T-helper 9 cell (primary cell): Measurements from ENCODE around the gene PIAS4.

Source experiments
- DNase-seq: peaks from one replicate; pipeline ENCODE4 v3.0.0-alpha.2; 2020

PIAS4 gene

DNA sequence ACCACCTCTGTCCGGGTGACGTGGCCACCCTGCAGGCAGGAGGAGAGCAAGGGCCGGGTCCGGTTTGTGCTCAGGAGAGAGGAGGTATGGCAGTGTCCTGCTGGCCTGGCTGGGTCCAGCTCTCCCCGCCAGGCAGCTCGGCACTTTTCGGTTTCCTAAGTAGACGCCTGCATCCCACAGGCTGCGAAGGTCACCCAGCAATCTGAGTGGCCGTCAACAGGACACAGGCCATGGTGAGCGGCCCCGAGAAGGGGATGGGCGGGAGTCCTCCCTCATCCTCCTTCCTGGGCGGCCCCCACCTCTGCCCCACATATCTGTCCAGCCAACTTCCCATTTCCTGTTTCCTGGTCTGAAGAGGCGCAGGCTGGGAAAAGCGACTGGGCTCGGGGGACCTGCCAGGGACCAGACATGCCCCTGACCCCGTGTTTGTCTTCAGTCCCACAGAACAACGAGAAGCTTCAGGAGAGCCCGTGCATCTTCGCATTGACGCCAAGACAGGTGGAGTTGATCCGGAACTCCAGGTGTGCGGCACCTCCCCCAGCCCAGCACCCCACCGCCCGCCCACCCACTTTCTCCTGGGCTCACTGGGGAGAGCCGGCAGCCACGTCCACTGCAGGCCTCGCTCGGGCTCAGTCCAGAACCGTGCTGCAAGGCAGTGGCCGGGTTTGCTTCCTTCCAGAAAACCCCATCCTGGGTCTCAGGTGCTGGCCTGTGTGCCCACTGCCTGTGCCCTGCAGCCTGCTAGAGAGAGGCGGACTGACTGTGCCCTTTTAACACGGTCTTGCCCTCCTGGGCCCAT is 16.3 kb downstream of the PIAS4 start:
- DNase-seq, result no peak

DNA sequence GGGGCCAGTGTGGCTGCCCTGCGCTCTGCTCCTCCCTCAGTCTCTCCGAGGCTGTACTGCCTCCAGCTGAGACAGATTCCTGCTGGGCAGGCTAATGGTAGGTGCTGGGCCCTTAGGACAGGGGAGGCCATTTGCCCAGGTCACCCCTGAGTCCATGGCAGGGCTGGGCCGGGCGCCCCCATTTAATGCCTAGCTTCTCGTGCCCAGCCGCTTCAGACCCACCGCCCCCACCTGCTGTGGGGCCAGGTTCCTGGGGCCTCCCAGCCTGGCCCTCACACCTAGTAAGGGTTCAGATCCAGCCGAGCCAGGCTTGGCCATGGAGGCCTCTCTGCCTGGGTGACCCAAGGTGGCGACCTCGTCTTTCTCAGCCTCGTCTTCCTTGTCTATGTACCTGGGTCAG is 17.8 kb downstream of the PIAS4 start:
- no peak for DNase-seq

DNA sequence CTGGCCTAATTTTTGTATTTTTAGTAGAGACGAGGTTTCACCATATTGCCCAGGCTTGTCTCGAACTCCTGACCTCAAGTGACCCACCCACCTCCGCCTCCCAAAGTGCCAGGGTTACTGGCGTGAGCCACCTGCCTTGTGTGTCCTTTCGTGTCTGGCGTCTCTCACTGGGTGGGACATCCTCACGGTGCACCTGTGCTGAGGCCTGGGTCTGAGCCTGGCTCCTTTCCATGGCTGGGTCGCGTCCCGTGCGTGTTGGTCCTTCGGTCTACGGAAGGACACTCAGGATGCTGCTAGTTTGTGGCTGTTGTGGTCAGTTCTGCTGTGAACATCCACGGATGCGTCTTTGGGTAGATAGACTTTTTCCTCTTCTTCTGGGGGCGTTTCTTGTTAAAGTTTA is 19.6 kb downstream of the PIAS4 start:
- DNase-seq, result no peak

GRCh38 chr19:4028334-4029246 is 21.1 kb downstream of the PIAS4 start:
- no peak for DNase-seq

DNA sequence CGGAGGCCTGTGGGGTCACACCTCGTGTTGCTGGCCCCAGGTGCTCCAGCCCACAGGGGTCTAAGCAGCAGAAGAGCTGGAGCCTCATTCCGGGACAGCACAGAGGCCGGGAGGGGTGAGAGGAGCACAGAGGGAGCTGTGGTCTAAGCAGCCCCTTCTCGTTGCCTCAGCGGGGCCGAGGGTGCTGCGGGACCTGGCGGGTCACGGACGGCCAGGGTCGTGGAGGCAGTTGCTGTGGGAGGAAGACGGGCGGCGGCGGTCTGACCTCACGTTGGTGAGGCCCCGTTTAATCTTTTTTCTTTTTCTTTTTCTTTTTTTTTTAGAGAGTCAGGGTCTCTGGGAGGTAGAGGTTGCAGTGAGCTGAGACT is 21.7 kb downstream of the PIAS4 start:
- DNase-seq, result no peak

DNA sequence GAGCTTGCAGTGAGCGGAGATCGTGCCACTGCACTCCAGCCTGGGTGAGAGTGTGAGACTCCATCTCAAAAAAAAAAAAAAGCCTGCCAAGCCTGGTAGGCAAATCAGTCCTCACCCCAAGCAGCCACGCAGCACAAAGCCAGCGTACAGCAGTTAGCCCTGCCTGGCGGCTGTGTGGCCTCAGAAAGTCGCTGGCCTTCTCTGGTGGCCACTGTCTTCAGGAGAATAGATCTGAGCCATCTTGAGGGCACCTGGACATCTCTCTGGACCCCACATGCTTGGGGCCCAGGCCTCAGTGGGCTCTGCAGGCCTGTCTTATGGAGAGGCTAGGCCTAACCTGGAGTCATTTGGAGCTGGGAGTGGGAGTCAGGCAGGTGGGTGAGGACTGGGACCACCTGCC is 23.0 kb downstream of the PIAS4 start:
- no peak for DNase-seq

- DNase-seq, result no peak
Measured at GRCh38 chr19:4030981-4031380, 23.4 kb downstream of the PIAS4 start.

- no peak for DNase-seq
Measured at GRCh38 chr19:4031420-4031819, 23.9 kb downstream of the PIAS4 start.

DNA sequence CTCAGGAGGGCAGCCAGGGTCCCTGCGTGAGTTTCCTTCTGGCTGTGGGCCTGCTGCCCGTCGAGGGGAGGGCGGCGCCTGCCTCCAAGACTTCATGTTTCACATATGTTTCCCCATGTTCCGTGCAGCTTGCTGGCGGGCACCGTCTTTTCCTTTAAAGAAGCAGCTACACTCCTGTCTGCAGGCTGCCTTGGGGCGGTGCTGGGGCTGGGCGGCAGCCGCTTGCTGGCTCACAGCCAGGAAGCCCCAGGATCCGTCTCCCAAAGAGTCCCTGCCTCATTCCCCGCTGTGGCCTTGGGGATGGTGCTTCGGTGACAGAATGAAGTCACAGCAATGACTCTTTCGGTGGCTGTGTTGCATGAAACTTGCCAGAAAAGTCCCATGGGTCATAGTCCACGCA is 24.9 kb downstream of the PIAS4 start:
- no peak for DNase-seq

DNA sequence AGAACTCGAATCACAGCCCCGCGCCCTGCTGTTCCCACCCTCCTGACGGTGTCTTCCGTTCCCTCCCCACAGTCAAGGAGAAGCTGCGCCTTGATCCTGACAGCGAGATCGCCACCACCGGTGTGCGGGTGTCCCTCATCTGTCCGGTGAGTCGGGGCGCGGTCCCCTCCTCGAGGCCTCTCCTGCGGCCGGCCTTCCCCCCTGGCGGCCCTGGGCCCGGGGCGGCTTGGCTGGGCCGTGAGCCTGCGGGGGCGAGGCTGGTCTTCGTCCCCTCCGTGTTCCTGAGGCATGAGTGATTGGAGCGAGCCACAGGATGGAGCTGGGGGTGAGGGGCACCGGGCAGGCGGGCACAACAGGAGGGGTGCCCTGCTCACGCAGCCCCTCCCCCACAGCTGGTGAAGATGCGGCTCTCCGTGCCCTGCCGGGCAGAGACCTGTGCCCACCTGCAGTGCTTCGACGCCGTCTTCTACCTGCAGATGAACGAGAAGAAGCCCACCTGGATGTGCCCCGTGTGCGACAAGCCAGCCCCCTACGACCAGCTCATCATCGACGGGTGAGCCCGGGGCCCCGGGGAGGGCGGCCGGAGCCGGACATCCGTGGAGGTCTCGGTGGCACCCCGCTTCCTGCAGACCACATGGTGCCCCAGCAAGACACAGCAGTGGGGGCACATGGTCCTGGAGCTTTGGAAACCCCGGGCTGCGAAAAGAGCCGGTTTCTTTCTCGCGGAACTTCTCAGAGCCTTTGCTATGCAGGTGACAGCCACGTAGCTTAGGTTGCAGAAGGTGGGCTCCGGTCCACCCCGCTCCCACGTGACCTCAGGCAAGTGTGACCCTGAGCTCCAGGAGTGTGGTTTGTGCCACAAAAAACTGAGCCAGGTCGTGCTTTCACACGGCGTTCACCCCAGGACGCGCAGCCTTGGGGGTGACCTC is 25.8 kb downstream of the PIAS4 start:
- no peak for DNase-seq

- DNase-seq, result no peak
Measured at GRCh38 chr19:4034048-4035017, 26.8 kb downstream of the PIAS4 start.

DNA sequence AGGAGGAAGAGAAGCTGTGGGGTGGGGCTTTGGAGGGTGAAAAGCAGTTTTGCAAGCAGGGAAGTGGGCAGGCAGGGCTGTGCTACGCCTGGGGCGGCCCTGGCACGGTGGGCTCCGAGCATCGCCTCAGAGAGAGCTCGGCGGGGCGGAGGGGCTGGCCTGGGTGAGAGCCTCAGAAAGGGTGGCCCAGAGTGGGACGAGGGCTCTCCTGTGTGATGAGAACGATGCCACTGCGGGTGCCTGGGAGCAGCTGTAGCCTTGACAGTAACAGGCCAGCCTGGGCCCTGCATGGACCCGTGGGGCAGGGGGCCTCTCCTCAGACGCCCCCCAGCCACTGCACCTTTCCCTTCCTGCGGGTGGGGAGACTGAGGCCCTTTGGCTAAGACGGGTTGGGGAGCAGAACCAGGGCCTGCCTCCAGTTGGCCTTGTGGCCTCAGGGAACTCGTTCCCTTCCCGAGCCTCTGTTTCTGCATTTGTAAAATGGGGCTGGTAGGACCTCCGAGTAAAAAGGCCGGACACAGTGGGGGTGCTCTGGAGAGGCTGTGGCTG is 27.6 kb downstream of the PIAS4 start:
- no peak for DNase-seq

DNA sequence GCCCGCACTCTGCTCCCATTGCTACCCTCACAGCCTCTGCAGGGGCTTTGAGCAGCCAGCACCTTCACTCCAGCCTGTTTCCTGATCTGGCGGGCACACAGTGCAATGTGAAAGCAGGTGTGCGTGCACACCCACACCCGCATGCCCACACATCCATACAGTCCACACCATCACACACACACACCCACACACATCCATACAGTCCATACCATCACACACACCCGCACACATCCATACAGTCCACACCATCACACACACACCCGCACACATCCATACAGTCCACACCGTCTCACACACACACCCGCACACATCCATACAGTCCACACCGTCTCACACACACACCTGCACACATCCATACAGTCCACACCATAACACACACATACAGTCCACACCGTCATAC is 28.0 kb downstream of the PIAS4 start:
- DNase-seq, result no peak

DNA sequence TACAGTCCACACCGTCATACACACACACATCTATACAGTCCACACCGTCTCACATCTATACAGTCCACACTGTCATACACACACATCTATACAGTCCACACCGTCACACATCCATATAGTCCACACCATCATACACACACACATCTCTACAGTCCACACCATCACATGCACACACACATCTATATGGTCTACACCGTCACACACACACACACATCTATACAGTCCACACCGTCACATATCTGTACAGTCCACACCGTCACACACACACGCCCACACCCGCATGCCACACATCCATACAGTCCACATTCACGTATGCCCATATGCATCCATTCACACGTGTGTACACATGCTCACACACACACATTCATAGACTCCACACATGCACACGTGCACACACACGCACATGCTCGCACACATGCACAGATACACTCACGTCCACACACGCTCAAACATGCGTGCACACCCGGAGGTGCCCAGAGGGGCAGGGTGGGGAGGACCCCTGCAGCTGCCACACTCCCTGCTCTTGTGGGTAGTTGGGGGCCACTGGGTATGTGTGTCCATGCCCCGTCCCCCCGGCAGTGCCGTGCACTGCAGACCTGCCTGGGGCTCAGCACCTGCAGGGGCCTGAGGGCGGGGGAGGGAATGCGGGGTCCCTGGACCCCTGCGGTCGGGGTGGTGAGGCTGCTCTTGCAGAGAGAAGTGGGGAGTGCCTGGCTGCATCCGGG is 29.2 kb downstream of the PIAS4 start:
- no peak for DNase-seq

DNA sequence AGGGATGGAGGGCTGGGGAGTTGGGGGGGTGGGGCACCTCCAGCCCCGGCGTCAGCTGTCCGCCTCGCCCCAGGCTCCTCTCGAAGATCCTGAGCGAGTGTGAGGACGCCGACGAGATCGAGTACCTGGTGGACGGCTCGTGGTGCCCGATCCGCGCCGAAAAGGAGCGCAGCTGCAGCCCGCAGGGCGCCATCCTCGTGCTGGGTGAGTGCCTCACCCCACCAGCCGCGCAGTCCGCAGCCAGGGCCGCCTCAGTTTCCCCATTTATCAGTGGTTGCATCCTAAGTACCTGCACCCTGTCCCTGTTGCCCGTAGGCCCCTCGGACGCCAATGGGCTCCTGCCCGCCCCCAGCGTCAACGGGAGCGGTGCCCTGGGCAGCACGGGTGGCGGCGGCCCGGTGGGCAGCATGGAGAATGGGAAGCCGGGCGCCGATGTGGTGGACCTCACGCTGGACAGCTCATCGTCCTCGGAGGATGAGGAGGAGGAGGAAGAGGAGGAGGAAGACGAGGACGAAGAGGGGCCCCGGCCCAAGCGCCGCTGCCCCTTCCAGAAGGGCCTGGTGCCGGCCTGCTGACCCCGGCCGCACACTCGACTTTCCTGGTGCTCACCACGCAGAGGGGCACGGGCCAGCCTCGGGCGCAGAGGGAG is 29.9 kb downstream of the PIAS4 start:
- no peak for DNase-seq

- no peak for DNase-seq
Measured at GRCh38 chr19:4038057-4038456, 30.5 kb downstream of the PIAS4 start.

- DNase-seq, result no peak
Measured at GRCh38 chr19:4038661-4039423, 31.3 kb downstream of the PIAS4 start.

- DNase-seq, result no peak
Measured at GRCh38 chr19:4042064-4042730, 34.7 kb downstream of the PIAS4 start.

- DNase-seq, result no peak
Measured at GRCh38 chr19:4042731-4043082, 35.2 kb downstream of the PIAS4 start.
